Astrocyte of the spinal cord (primary cell): ENCODE results near the gene PSMD11.
"Not testable (repeated sequence)": the region's sequence is repeated elsewhere in the genome, so short reads cannot be mapped to it uniquely, and the experiment has no call there.

Source experiments
- DNase-seq: peaks from one replicate; pipeline ENCODE4 v3.0.0; 2011; ENCODE audit warnings: low read depth, low spot score
- H3K4me3 ChIP-seq: 2 replicates; pipeline ENCODE4 v1.5.1; 2011; ENCODE audit warnings: low read depth, mild to moderate bottlenecking, low read length, moderate library complexity
- CTCF ChIP-seq: IDR thresholded peaks from 2 replicates; pipeline ENCODE4 v1.5.1; 2012; ENCODE audit warnings: low read depth, mild to moderate bottlenecking, low read length, inconsistent platforms
- in situ Hi-C: cut with HindIII; loops from 2 replicates; pipeline ENCODE4 v1.10.0; 2017; ENCODE audit warnings: low sequenced_read_pairs

PSMD11 gene

GRCh38 chr17:32441886-32442285 is 2.4 kb upstream of the PSMD11 start:
- in situ Hi-C loops: no loop called here
- DNase-seq: no peak
- no peak overlapping the region for H3K4me3 ChIP-seq
- no peak for TF ChIP-seq CTCF

- in situ Hi-C loops: no loop called here
- TF ChIP-seq CTCF: no peak
- no peak for DNase-seq
These were observed 446 bp upstream of the PSMD11 start for GRCh38 chr17:32443827-32444300.

GRCh38 chr17:32445074-32445415 is 735 bp downstream of the PSMD11 start:
- TF ChIP-seq CTCF: no peak
- in situ Hi-C loops: no loop called here
- peak overlapping the region; percentile 98 for H3K4me3 ChIP-seq
- peak; percentile 65 for DNase-seq

More at GRCh38 chr17:32443827-32444300, 446 bp upstream of the PSMD11 start:
- H3K4me3 ChIP-seq: peak overlapping the region; percentile 98

- no peak for DNase-seq
- H3K4me3 ChIP-seq: peak overlapping the region; percentile 98
- no peak for TF ChIP-seq CTCF
- in situ Hi-C loops: no loop called here
These were observed 1.2 kb downstream of the PSMD11 start for GRCh38 chr17:32445497-32445896.

GRCh38 chr17:32445971-32446370 is 1.7 kb downstream of the PSMD11 start:
- in situ Hi-C loops: no loop called here
- peak; percentile 35 for DNase-seq
- no peak for TF ChIP-seq CTCF
- peak overlapping the region; percentile 98 for H3K4me3 ChIP-seq

GRCh38 chr17:32446949-32447348 is 2.6 kb downstream of the PSMD11 start:
- in situ Hi-C loops: no loop called here
- no peak overlapping the region for H3K4me3 ChIP-seq
- DNase-seq: no peak
- TF ChIP-seq CTCF: no peak

- TF ChIP-seq CTCF: no peak
- H3K4me3 ChIP-seq: no peak overlapping the region
- in situ Hi-C loops: no loop called here
- DNase-seq: no peak
These were observed 5.7 kb downstream of the PSMD11 start for GRCh38 chr17:32449963-32450362.

GRCh38 chr17:32450379-32450778 is 6.1 kb downstream of the PSMD11 start:
- H3K4me3 ChIP-seq, DNase-seq, in situ Hi-C loops: not testable (repeated sequence)
